Stimulated activated effector memory CD8-positive, alpha-beta T cell treated with anti-CD3 and anti-CD28 coated beads, Interleukin-12 subunit alpha, Interleukin-12 subunit beta, amount 100 ng/mL, for 72 hours (primary cell): Measurements from ENCODE around the gene TMEM120B.
A peak's percentile ranks its signal among the peaks of the same experiment; 100 is the strongest.
"Not testable (repeated sequence)": the region's sequence is repeated elsewhere in the genome, so short reads cannot be mapped to it uniquely, and the experiment has no call there.

Experiments used
- ATAC-seq: fragments of 150-1000 bp; cut with Tn5 transposase; 2 replicates; pipeline ENCODE4 v1.10.0; 2021
- DNase-seq, 2 donors: peaks; one replicate each; pipeline ENCODE4 v3.0.0; 2021 to 2022; ENCODE audit warnings: low spot score in 2 of 2
- H3K27ac Mint-ChIP-seq: one replicate; pipeline ENCODE4 v1.8.0; 2022; ENCODE audit warnings: mild to moderate bottlenecking, mixed read lengths
- H3K36me3 Mint-ChIP-seq: one replicate; pipeline ENCODE4 v1.8.0; 2022; ENCODE audit warnings: mild to moderate bottlenecking, mixed read lengths
- H3K4me1 Mint-ChIP-seq: one replicate; pipeline ENCODE4 v1.8.0; 2022; ENCODE audit warnings: mixed read lengths
- H3K4me3 Mint-ChIP-seq: one replicate; pipeline ENCODE4 v1.8.0; 2022; ENCODE audit warnings: mild to moderate bottlenecking, mixed read lengths
- H3K9me3 Mint-ChIP-seq: one replicate; pipeline ENCODE4 v1.8.0; 2022; ENCODE audit warnings: mixed read lengths

TMEM120B gene

GRCh38 chr12:121748571-121749265 is 36.2 kb downstream of the TMEM120B start:
- no peaks in the 10 kb centered on the region for H3K4me1 Mint-ChIP-seq
- DNase-seq (no peak), ATAC-seq (peak; percentile 85)
- H3K4me3 Mint-ChIP-seq: no peak overlapping the region
- H3K9me3 Mint-ChIP-seq: no peaks in the 10 kb centered on the region
- H3K27ac Mint-ChIP-seq: peak overlapping the region; percentile 40
- H3K36me3 Mint-ChIP-seq: peaks cover 8% of the 10 kb centered on the region

GRCh38 chr12:121749267-121749666 is 36.7 kb downstream of the TMEM120B start:
- Mint-ChIP-seq H3K4me1 (no peaks in the 10 kb centered on the region), H3K27ac (no peak overlapping the region), H3K9me3 (no peaks in the 10 kb centered on the region), H3K4me3 (no peak overlapping the region), H3K36me3 (peaks cover 8% of the 10 kb centered on the region)
- ATAC-seq: no peak
- DNase-seq: no peak

GRCh38 chr12:121750507-121750955 is 38.0 kb downstream of the TMEM120B start:
- H3K4me3 Mint-ChIP-seq: no peak overlapping the region
- no peaks in the 10 kb centered on the region for H3K9me3 Mint-ChIP-seq
- no peak overlapping the region for H3K27ac Mint-ChIP-seq
- H3K36me3 Mint-ChIP-seq: peaks cover 8% of the 10 kb centered on the region
- ATAC-seq (peak; percentile 17), DNase-seq (no peak)
- no peaks in the 10 kb centered on the region for H3K4me1 Mint-ChIP-seq

GRCh38 chr12:121751034-121751433 is 38.5 kb downstream of the TMEM120B start:
- H3K36me3 Mint-ChIP-seq: peaks cover 8% of the 10 kb centered on the region
- H3K4me3 Mint-ChIP-seq: no peak overlapping the region
- H3K4me1 Mint-ChIP-seq: no peaks in the 10 kb centered on the region
- DNase-seq: no peak
- H3K9me3 Mint-ChIP-seq: no peaks in the 10 kb centered on the region
- ATAC-seq: no peak
- H3K27ac Mint-ChIP-seq: no peak overlapping the region

- ATAC-seq (no peak), DNase-seq (no peak)
- H3K4me1 Mint-ChIP-seq: peaks cover 5% of the 10 kb centered on the region
- H3K9me3 Mint-ChIP-seq: no peaks in the 10 kb centered on the region
- H3K4me3 Mint-ChIP-seq: no peak overlapping the region
- H3K27ac Mint-ChIP-seq: peak overlapping the region; percentile 74
- peaks cover 8% of the 10 kb centered on the region for H3K36me3 Mint-ChIP-seq
Observed at GRCh38 chr12:121751749-121752351, 39.3 kb downstream of the TMEM120B start.

- no peak overlapping the region for H3K4me3 Mint-ChIP-seq
Observed at GRCh38 chr12:121753844-121754264, 41.3 kb downstream of the TMEM120B start.

GRCh38 chr12:121754836-121755235 is 42.3 kb downstream of the TMEM120B start:
- no peaks in the 10 kb centered on the region for H3K36me3 Mint-ChIP-seq
- DNase-seq: no peak
- no peak overlapping the region for H3K4me3 Mint-ChIP-seq
- H3K9me3 Mint-ChIP-seq: no peaks in the 10 kb centered on the region
- peaks cover 6% of the 10 kb centered on the region for H3K4me1 Mint-ChIP-seq
- no peak for ATAC-seq
- H3K27ac Mint-ChIP-seq: peak overlapping the region; percentile 15

More at GRCh38 chr12:121753844-121754264, 41.3 kb downstream of the TMEM120B start:
- Mint-ChIP-seq H3K36me3 (peaks cover 8% of the 10 kb centered on the region), H3K9me3 (no peaks in the 10 kb centered on the region), H3K4me1 (peaks cover 6% of the 10 kb centered on the region), H3K27ac (peak overlapping the region; percentile 32)
- DNase-seq (no peak), ATAC-seq (no peak)

GRCh38 chr12:121755591-121755990 is 43.0 kb downstream of the TMEM120B start:
- Mint-ChIP-seq H3K36me3 (no peaks in the 10 kb centered on the region), H3K9me3 (no peaks in the 10 kb centered on the region), H3K4me3 (no peak overlapping the region), H3K27ac (peak overlapping the region; percentile 15), H3K4me1 (peaks cover 6% of the 10 kb centered on the region)
- no peak for ATAC-seq
- no peak for DNase-seq

GRCh38 chr12:121758536-121758935 is 46.0 kb downstream of the TMEM120B start:
- peaks cover 10% of the 10 kb centered on the region for H3K4me1 Mint-ChIP-seq
- not testable (repeated sequence) for ATAC-seq

GRCh38 chr12:121762269-121762668 is 49.7 kb downstream of the TMEM120B start:
- Mint-ChIP-seq H3K4me3 (no peak overlapping the region), H3K4me1 (peaks cover 4% of the 10 kb centered on the region), H3K36me3 (no peaks in the 10 kb centered on the region), H3K9me3 (no peaks in the 10 kb centered on the region), H3K27ac (peak overlapping the region; percentile 86)
- ATAC-seq (no peak), DNase-seq (no peak)

More at GRCh38 chr12:121758536-121758935, 46.0 kb downstream of the TMEM120B start:
- not testable (repeated sequence) for H3K36me3 Mint-ChIP-seq, H3K9me3 Mint-ChIP-seq, H3K4me3 Mint-ChIP-seq, H3K27ac Mint-ChIP-seq, DNase-seq

- no peak for ATAC-seq
- H3K4me1 Mint-ChIP-seq: peaks cover 4% of the 10 kb centered on the region
- no peak for DNase-seq
- no peak overlapping the region for H3K4me3 Mint-ChIP-seq
- H3K27ac Mint-ChIP-seq: no peak overlapping the region
- no peaks in the 10 kb centered on the region for H3K36me3 Mint-ChIP-seq
- no peaks in the 10 kb centered on the region for H3K9me3 Mint-ChIP-seq
Observed at GRCh38 chr12:121764808-121765207, 52.3 kb downstream of the TMEM120B start.

- DNase-seq: no peak
- H3K4me3 Mint-ChIP-seq: no peak overlapping the region
- H3K9me3 Mint-ChIP-seq: no peaks in the 10 kb centered on the region
- no peak overlapping the region for H3K27ac Mint-ChIP-seq
- peaks cover 4% of the 10 kb centered on the region for H3K4me1 Mint-ChIP-seq
- no peaks in the 10 kb centered on the region for H3K36me3 Mint-ChIP-seq
- no peak for ATAC-seq
Observed at GRCh38 chr12:121765573-121765972, 53.0 kb downstream of the TMEM120B start.

GRCh38 chr12:121766290-121767039 is 53.9 kb downstream of the TMEM120B start:
- H3K9me3 Mint-ChIP-seq: no peaks in the 10 kb centered on the region
- no peaks in the 10 kb centered on the region for H3K36me3 Mint-ChIP-seq
- no peak overlapping the region for H3K27ac Mint-ChIP-seq
- ATAC-seq (peak; percentile 53), DNase-seq (no peak)
- H3K4me3 Mint-ChIP-seq: no peak overlapping the region
- H3K4me1 Mint-ChIP-seq: peaks cover 4% of the 10 kb centered on the region

- Mint-ChIP-seq H3K4me3 (no peak overlapping the region), H3K27ac (no peak overlapping the region), H3K36me3 (no peaks in the 10 kb centered on the region), H3K4me1 (no peaks in the 10 kb centered on the region), H3K9me3 (no peaks in the 10 kb centered on the region)
- DNase-seq (no peak), ATAC-seq (no peak)
Observed at GRCh38 chr12:121767525-121768016, 55.0 kb downstream of the TMEM120B start.

- Mint-ChIP-seq H3K27ac (peak overlapping the region; percentile 54), H3K9me3 (no peaks in the 10 kb centered on the region), H3K4me1 (peaks cover 9% of the 10 kb centered on the region), H3K4me3 (no peak overlapping the region), H3K36me3 (peaks cover 10% of the 10 kb centered on the region)
- ATAC-seq (no peak), DNase-seq (no peak)
Observed at GRCh38 chr12:121769297-121769830, 56.8 kb downstream of the TMEM120B start.
